NCI-H1105 treated with DMSO at 0.1 percent for 48 hours (cell line): ENCODE results near the gene BCL7A.
"Not testable (repeated sequence)": the region's sequence is repeated elsewhere in the genome, so short reads cannot be mapped to it uniquely, and the experiment has no call there.

Experiments used
- DNase-seq: peaks from one replicate; lab custom pipeline; 2025; lab: John Stamatoyannopoulos, UW

The BCL7A gene

GRCh38 chr12:122096591-122097149 is 75.0 kb downstream of the BCL7A start:
- peak; percentile 65 for DNase-seq

DNA sequence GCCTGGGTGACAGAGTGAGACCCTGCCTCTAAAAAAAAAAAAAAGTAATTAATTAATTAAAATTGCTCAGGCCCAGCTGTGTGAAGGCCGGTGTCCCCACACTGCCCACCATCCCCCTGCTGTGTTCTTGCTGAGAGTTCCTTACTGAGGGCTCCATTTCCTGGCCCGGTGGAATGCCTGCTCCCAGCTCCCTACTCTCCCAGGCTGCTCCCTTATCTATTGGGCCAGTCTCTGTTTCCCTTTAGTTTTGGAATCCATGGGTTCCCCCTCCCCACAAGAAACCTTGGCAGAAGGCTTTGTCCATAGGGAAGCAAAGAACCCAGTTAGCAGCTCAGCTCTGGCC is 75.9 kb downstream of the BCL7A start:
- DNase-seq, result no peak

- peak; percentile 75 for DNase-seq
Observed at GRCh38 chr12:122097927-122098756, 76.5 kb downstream of the BCL7A start.

DNA sequence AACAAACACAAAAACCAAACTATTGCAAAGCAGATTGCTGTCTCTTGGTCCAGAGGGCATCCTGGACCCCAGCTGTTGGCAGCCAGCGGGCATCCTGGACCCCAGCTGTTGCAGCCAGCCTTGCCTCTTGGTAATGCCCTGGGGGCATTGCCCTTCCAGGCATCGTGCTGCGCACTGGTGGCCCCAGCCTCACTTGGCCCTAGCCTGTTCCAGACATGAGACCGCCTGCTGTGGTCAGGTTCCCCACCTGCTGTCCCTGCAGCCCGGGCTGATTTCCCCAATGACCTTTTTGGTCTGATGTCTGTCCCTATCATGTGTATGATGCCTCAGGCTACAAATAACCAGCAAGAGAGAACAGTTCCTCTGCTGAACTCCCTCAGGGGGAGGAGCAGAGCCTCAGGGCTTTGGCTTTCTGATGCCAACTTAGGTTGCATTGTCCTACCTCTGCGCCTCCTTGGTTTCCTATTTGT is 77.6 kb downstream of the BCL7A start:
- no peak for DNase-seq

- DNase-seq, result no peak
Observed at GRCh38 chr12:122099856-122100255, 78.2 kb downstream of the BCL7A start.

- peak; percentile 58 for DNase-seq
Observed at GRCh38 chr12:122100568-122100967, 78.9 kb downstream of the BCL7A start.

GRCh38 chr12:122102331-122102730 is 80.6 kb downstream of the BCL7A start:
- no peak for DNase-seq

DNA sequence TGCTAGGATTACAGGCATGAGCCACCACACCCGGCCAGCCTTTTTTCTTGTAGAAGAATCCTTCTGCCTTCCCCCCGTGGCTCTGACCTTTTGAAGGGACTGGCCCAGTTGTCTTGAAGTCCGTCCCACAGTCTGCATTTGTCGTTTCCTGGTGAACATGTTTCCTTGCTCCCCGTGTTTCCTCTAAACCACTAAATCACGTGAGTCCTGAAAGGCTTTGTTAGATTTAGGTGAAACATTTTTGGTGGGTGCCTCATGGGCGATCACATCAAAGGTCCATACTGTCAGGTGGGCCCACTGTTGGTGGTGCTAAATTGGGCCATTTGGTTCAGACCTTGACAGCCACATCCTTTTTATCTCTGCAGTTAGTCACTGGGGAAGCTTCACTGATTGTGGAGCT is 83.2 kb downstream of the BCL7A start:
- no peak for DNase-seq

- not testable (repeated sequence) for DNase-seq
Observed at GRCh38 chr12:122105496-122105895, 83.8 kb downstream of the BCL7A start.

GRCh38 chr12:122106843-122107242 is 85.2 kb downstream of the BCL7A start:
- DNase-seq, result no peak

DNA sequence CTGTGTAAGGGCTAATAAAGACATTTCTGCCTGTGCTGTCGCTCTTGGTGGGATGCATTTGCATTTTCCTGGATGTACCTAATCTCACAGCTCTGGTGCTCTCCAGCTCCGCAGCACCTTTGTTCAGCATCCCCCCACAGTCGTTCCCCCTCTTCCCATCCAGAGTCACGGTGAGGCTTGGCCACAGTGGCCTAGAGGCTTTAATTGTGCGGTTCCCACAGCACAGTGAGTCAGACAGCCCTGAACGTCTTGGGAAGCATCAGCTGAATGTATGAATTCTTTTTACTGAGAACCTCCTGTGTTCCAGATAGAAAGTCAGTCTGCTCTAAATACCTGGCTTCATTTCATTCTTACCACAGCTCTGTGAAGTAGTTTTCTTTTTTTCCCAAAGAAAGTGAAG is 85.6 kb downstream of the BCL7A start:
- DNase-seq, result no peak

- DNase-seq, result peak; percentile 95
Observed at GRCh38 chr12:122111089-122111641, 89.5 kb downstream of the BCL7A start.
